Neural cell (in vitro differentiated cells): Measurements from ENCODE around the gene NDRG2. TPM values are rescaled to one million over a fixed set of nuclear protein-coding genes. Genes with fewer than 3 reads are reported as not detected.

ENCODE experiments used
- H2AFZ ChIP-seq: fragments of 200-600, 300-800 bp; sonication (generic), shearing (Covaris generic); 2 replicates; pipeline ENCODE4 v1.6.0; 2014; ENCODE audit warnings: low read depth, mild to moderate bottlenecking, antibody characterized with exemption, low read length, moderate library complexity
- H3F3A ChIP-seq: fragments of 200-600 bp; shearing (Covaris generic); 2 replicates; pipeline ENCODE4 v1.6.1; 2016; ENCODE audit warnings: mild to moderate bottlenecking, moderate library complexity, mixed read lengths, antibody characterized with exemption, low read length; ENCODE audit not compliant: insufficient read depth, poor library complexity, severe bottlenecking
- H3K27ac ChIP-seq: fragments of 200-600, 300-800 bp; sonication (generic), shearing (Covaris generic); 2 replicates; pipeline ENCODE4 v1.5.1; 2014; ENCODE audit warnings: mild to moderate bottlenecking, low read length, moderate library complexity
- H3K27me3 ChIP-seq: fragments of 300-800, 200-600 bp; sonication (generic), shearing (Covaris generic); 2 replicates; pipeline ENCODE4 v1.6.0; 2014; ENCODE audit warnings: mild to moderate bottlenecking, low read depth, low read length, moderate library complexity; ENCODE audit not compliant: insufficient read depth
- H3K36me3 ChIP-seq: fragments of 300-800, 200-600 bp; sonication (generic), shearing (Covaris generic); 2 replicates; pipeline ENCODE4 v1.5.1; 2014; ENCODE audit warnings: mild to moderate bottlenecking, antibody characterized with exemption, low read length, moderate library complexity; ENCODE audit not compliant: insufficient read depth
- H3K4me2 ChIP-seq: fragments of 300-800, 200-600 bp; sonication (generic), shearing (Covaris generic); 2 replicates; pipeline ENCODE4 v1.6.0; 2014; ENCODE audit warnings: mild to moderate bottlenecking, low read length
- H3K4me3 ChIP-seq: fragments of 300-800, 200-600 bp; sonication (generic), shearing (Covaris generic); 2 replicates; pipeline ENCODE4 v1.5.1; 2014; ENCODE audit warnings: mild to moderate bottlenecking, low read length, moderate library complexity
- H3K79me2 ChIP-seq: fragments of 200-600 bp; shearing (Covaris generic); replicated peaks from 2 replicates; pipeline ENCODE4 v1.6.0; 2014; ENCODE audit warnings: mild to moderate bottlenecking, low read length, moderate library complexity; ENCODE audit not compliant: insufficient read depth
- H3K9ac ChIP-seq: fragments of 300-800, 200-600 bp; sonication (generic), shearing (Covaris generic); 2 replicates; pipeline ENCODE4 v1.6.1; 2016; ENCODE audit warnings: mild to moderate bottlenecking, low read length, mixed read lengths
- H3K9me2 ChIP-seq: fragments of 200-600 bp; shearing (Covaris generic); 2 replicates; pipeline ENCODE4 v1.6.1; 2016; ENCODE audit warnings: mild to moderate bottlenecking, low read length, mixed read lengths; ENCODE audit not compliant: insufficient read depth
- H3K9me3 ChIP-seq: fragments of 200-600, 300-800 bp; sonication (generic), shearing (Covaris generic); 2 replicates; pipeline ENCODE4 v1.6.1; 2016; ENCODE audit warnings: mild to moderate bottlenecking, mixed run types, low read length, moderate library complexity, mixed read lengths
- H4K20me1 ChIP-seq: fragments of 200-600 bp; shearing (Covaris generic); 2 replicates; pipeline ENCODE4 v1.6.1; 2016; ENCODE audit warnings: mild to moderate bottlenecking, mixed run types; ENCODE audit not compliant: insufficient read depth
- CTCF ChIP-seq: fragments of 450-650 bp; IDR thresholded peaks from 2 replicates; pipeline ENCODE4 v1.5.1; 2014; ENCODE audit warnings: antibody characterized with exemption, mild to moderate bottlenecking, moderate library complexity; ENCODE audit not compliant: poor library complexity, severe bottlenecking
- EP300 ChIP-seq: fragments of 450-650 bp; conservative IDR thresholded peaks from 2 replicates; pipeline ENCODE4 v1.6.1; 2014; ENCODE audit warnings: antibody characterized with exemption, mild to moderate bottlenecking, moderate library complexity; ENCODE audit not compliant: poor library complexity, severe bottlenecking
- EZH2 ChIP-seq: fragments of 200-600, 300-800 bp; shearing (Covaris generic), sonication (generic); IDR thresholded peaks from 2 replicates; pipeline ENCODE4 v1.6.1; 2014; ENCODE audit warnings: antibody characterized with exemption, low read length, borderline replicate concordance, mild to moderate bottlenecking; ENCODE audit not compliant: insufficient read depth, poor library complexity, severe bottlenecking
- MXI1 ChIP-seq: fragments of 450-650 bp; conservative IDR thresholded peaks from 2 replicates; pipeline ENCODE4 v1.6.1; 2014; ENCODE audit warnings: antibody characterized with exemption, mild to moderate bottlenecking; ENCODE audit not compliant: poor library complexity, severe bottlenecking
- RAD21 ChIP-seq: fragments of 450-650 bp; conservative IDR thresholded peaks from 2 replicates; pipeline ENCODE4 v1.6.1; 2014; ENCODE audit warnings: antibody characterized with exemption, mild to moderate bottlenecking, moderate library complexity
- REST ChIP-seq: IDR thresholded peaks from 2 replicates; pipeline ENCODE4 v1.6.1; 2012; ENCODE audit warnings: borderline replicate concordance
- SMC3 ChIP-seq: fragments of 450-650 bp; conservative IDR thresholded peaks from 2 replicates; pipeline ENCODE4 v1.6.1; 2014; ENCODE audit warnings: antibody characterized with exemption, mild to moderate bottlenecking, moderate library complexity; ENCODE audit not compliant: poor library complexity
- TAF1 ChIP-seq: IDR thresholded peaks from 2 replicates; pipeline ENCODE4 v1.6.1; 2012; ENCODE audit warnings: low read depth
- polyA plus RNA-seq: library from polyadenylated mRNA; depleted of rRNA; stranded (reverse); fragments of >200 nt; gene quantifications from 2 replicates; pipeline ENCODE4 v1.2.3, GENCODE V29; 2014

Gene NDRG2
- polyA plus RNA-seq, 1 donor from 2014 or later: 43.3 TPM

- H3K27me3 ChIP-seq: no peaks in the 10 kb centered on the region
- no peaks in the 10 kb centered on the region for H4K20me1 ChIP-seq
- H2AFZ ChIP-seq: no peak overlapping the region
- H3K9me2 ChIP-seq: no peaks in the 10 kb centered on the region
- no peak overlapping the region for H3K4me2 ChIP-seq
- no peak overlapping the region for H3K4me3 ChIP-seq
- H3K79me2 ChIP-seq: no peaks in the 10 kb centered on the region
- TF ChIP-seq EZH2: no peak
- TF ChIP-seq RAD21: no peak
- no peak for TF ChIP-seq REST
- TF ChIP-seq EP300: no peak
- no peak for TF ChIP-seq TAF1
- TF ChIP-seq MXI1: no peak
- no peak for TF ChIP-seq SMC3
- TF ChIP-seq CTCF: no peak
- no peak overlapping the region for H3K27ac ChIP-seq
- H3K36me3 ChIP-seq: no peaks in the 10 kb centered on the region
- H3F3A ChIP-seq: no peaks in the 10 kb centered on the region
- H3K9me3 ChIP-seq: no peaks in the 10 kb centered on the region
- H3K9ac ChIP-seq: no peak overlapping the region
Observed at GRCh38 chr14:21056520-21057163, 31.8 kb upstream of the NDRG2 start.

GRCh38 chr14:21055432-21056117 is 30.7 kb upstream of the NDRG2 start:
- no peak overlapping the region for H3K4me2 ChIP-seq
- no peaks in the 10 kb centered on the region for H3K9me2 ChIP-seq
- H2AFZ ChIP-seq: no peak overlapping the region
- no peaks in the 10 kb centered on the region for H3K79me2 ChIP-seq
- no peak for TF ChIP-seq REST
- TF ChIP-seq EZH2: no peak
- H3K27ac ChIP-seq: no peak overlapping the region
- H4K20me1 ChIP-seq: no peaks in the 10 kb centered on the region
- H3K4me3 ChIP-seq: no peak overlapping the region
- H3K9ac ChIP-seq: no peak overlapping the region
- H3K27me3 ChIP-seq: no peaks in the 10 kb centered on the region
- H3K36me3 ChIP-seq: no peaks in the 10 kb centered on the region
- no peaks in the 10 kb centered on the region for H3F3A ChIP-seq
- no peaks in the 10 kb centered on the region for H3K9me3 ChIP-seq
